Measurements from ENCODE around the gene TSG101.

Gene TSG101

DNA sequence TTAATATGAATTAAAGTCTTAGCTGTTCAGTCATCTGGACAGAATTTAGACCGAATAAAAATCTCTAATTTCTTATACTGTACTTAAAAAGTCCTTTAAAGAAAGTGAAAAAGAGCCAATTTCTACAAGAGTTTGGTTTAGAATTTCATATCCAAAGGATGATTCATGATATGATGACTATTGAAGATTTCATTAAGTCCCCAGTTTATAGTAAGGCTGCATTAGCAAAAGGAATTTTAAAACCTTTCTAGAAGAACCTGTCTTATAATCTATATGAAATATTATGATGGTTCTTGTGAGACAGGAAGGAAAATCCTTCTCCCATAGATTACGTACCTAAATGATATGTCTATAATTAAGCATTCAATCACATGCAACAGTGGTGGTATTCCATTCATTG is 34.8 kb downstream of the TSG101 start:
- Histone ChIP-seq H3K18ac (ENCODE audit: low read depth in 1 of 2, low read length in 2 of 2) (no peak overlapping the region), H3K4ac (ENCODE audit: low read depth in 1 of 2, low read length in 2 of 2) (no peak overlapping the region), H3K23ac (ENCODE audit: low read length in 2 of 2) (no peak overlapping the region), H2AK5ac (ENCODE audit: low read length, severe bottlenecking) (no peak overlapping the region), H3K9ac (ENCODE audit: low read length) (no peak overlapping the region), H3K4me2 (ENCODE audit: low read length, poor library complexity, severe bottlenecking) (no peak overlapping the region), H2BK15ac (ENCODE audit: low read depth, poor library complexity, severe bottlenecking) (no peak overlapping the region), H2BK12ac (ENCODE audit: low read length in 2 of 2) (no peak overlapping the region), H2AFZ (ENCODE audit: low read depth, low read length) (no peak overlapping the region), H3K36me3 (ENCODE audit: control insufficient read depth in 1 of 2, insufficient read depth in 2 of 2, low read depth in 1 of 2, low read length in 2 of 2) (peaks cover 18 to 78% of the 10 kb centered on the region in 2 experiments), H3K4me1 (ENCODE audit: control insufficient read depth, insufficient read depth, low read depth, low read length) (peaks cover 2% of the 10 kb centered on the region), H2BK120ac (ENCODE audit: low read depth, low read length) (no peak overlapping the region), H4K91ac (ENCODE audit: low read length) (no peak overlapping the region), H3K4me3 (ENCODE audit: insufficient read depth in 1 of 2, low read depth in 1 of 2, low read length in 2 of 2) (no peak overlapping the region), H3K14ac (ENCODE audit: low read length in 2 of 2) (no peak overlapping the region), H3K27me3 (ENCODE audit: control insufficient read depth in 1 of 2, insufficient read depth in 1 of 2, low read length in 2 of 2) (no peaks in the 10 kb centered on the region), H3K79me1 (replicated peaks; ENCODE audit: low read length, poor library complexity, severe bottlenecking) (peaks cover 27% of the 10 kb centered on the region), H3K27ac (ENCODE audit: low read length, poor library complexity, severe bottlenecking) (no peak overlapping the region), H4K8ac (ENCODE audit: low read length) (no peak overlapping the region), H2BK5ac (ENCODE audit: low read depth, low read length, poor library complexity, severe bottlenecking) (no peak overlapping the region), H3K9me3 (ENCODE audit: control insufficient read depth, low read length) (no peaks in the 10 kb centered on the region)
- WGBS: no CpG with 5 or more reads among the region's 2 CpGs
- no peak for DNase-seq

DNA sequence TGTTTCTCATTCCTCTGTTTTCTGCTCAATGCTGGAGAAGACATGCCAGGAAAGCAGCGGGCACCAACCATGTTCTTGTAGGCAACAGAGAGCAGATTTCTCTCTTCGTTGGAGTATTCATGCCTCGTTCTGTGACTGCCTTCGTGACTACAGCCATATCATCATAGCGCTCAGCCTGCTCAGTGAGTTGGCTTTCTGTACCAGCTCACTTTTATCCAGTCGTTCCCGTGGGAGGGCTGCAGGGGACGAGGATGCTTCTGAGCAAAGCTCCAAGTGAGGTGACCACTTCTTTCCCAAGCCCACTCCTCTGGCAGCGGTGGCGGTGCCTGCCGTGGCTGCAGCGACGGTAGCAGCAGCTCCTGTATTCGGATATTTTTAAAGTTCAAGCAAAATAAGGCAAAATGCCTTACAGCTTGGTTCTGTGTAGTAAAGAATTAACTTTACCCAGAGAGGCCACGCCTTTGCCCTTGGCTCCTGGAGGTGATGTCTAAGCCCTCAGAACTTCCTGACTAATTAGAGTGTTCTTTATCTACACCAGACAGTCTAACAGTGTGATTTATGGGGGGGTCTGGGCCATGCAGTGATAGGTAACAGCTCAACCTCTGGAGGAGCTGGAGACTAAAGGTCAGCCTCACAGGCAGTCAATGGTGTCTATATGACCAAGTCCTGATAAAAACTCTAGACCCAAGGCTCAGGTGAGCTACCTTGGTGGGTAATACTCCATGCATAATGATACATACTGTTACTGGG is 35.8 kb downstream of the TSG101 start:
- Histone ChIP-seq H3K27me3 (ENCODE audit: control insufficient read depth in 1 of 2, insufficient read depth in 1 of 2, low read length in 2 of 2) (no peaks in the 10 kb centered on the region), H2BK12ac (ENCODE audit: low read length in 2 of 2) (no peak overlapping the region), H2BK15ac (ENCODE audit: low read depth, poor library complexity, severe bottlenecking) (no peak overlapping the region), H2BK120ac (ENCODE audit: low read depth, low read length) (no peak overlapping the region), H3K14ac (ENCODE audit: low read length in 2 of 2) (no peak overlapping the region), H2BK5ac (ENCODE audit: low read depth, low read length, poor library complexity, severe bottlenecking) (no peak overlapping the region), H4K8ac (ENCODE audit: low read length) (no peak overlapping the region), H2AK5ac (ENCODE audit: low read length, severe bottlenecking) (no peak overlapping the region), H3K23ac (ENCODE audit: low read length in 2 of 2) (no peak overlapping the region), H3K9ac (ENCODE audit: low read length) (no peak overlapping the region), H3K9me3 (ENCODE audit: control insufficient read depth, low read length) (no peaks in the 10 kb centered on the region), H2AFZ (ENCODE audit: low read depth, low read length) (no peak overlapping the region), H4K91ac (ENCODE audit: low read length) (no peak overlapping the region), H3K4me2 (ENCODE audit: low read length, poor library complexity, severe bottlenecking) (no peak overlapping the region), H3K4me3 (ENCODE audit: insufficient read depth in 1 of 2, low read depth in 1 of 2, low read length in 2 of 2) (no peak overlapping the region), H3K36me3 (ENCODE audit: control insufficient read depth in 1 of 2, insufficient read depth in 2 of 2, low read depth in 1 of 2, low read length in 2 of 2) (peaks cover 16 to 74% of the 10 kb centered on the region in 2 experiments), H3K4me1 (ENCODE audit: control insufficient read depth, insufficient read depth, low read depth, low read length) (peaks cover 2% of the 10 kb centered on the region), H3K18ac (ENCODE audit: low read depth in 1 of 2, low read length in 2 of 2) (no peak overlapping the region), H3K27ac (ENCODE audit: low read length, poor library complexity, severe bottlenecking) (no peak overlapping the region), H3K79me1 (replicated peaks; ENCODE audit: low read length, poor library complexity, severe bottlenecking) (peaks cover 26% of the 10 kb centered on the region), H3K4ac (ENCODE audit: low read depth in 1 of 2, low read length in 2 of 2) (no peak overlapping the region)
- 96% methylated on average over 15 of the region's 15 CpGs for WGBS
- DNase-seq: no peak

DNA sequence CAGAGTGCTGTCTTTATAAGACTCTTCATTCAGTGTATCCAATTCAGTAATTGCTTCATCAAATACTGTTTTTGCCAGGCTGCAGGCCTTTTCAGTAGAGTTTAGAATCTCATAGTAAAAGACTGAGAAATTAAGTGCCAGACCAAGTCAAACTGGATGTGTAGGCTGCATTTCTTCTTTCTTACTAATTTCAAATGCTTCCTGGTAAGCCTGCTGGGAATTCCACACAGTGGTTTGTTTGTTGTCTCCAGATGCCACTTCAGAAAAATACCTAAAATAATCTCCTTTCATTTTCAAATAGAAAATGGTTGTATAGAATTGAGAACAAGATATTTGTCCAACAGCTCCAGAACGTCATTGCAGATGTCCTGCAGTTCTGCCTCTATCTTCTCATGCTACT is 36.4 kb downstream of the TSG101 start:
- Histone ChIP-seq H3K23ac (ENCODE audit: low read length in 2 of 2) (no peak overlapping the region), H3K18ac (ENCODE audit: low read depth in 1 of 2, low read length in 2 of 2) (no peak overlapping the region), H2BK12ac (ENCODE audit: low read length in 2 of 2) (no peak overlapping the region), H3K36me3 (ENCODE audit: control insufficient read depth in 1 of 2, insufficient read depth in 2 of 2, low read depth in 1 of 2, low read length in 2 of 2) (peaks cover 19 to 72% of the 10 kb centered on the region in 2 experiments), H3K4me1 (ENCODE audit: control insufficient read depth, insufficient read depth, low read depth, low read length) (peaks cover 2% of the 10 kb centered on the region), H3K9ac (ENCODE audit: low read length) (no peak overlapping the region), H2BK5ac (ENCODE audit: low read depth, low read length, poor library complexity, severe bottlenecking) (no peak overlapping the region), H3K4me2 (ENCODE audit: low read length, poor library complexity, severe bottlenecking) (no peak overlapping the region), H3K79me1 (replicated peaks; ENCODE audit: low read length, poor library complexity, severe bottlenecking) (peaks cover 27% of the 10 kb centered on the region), H4K91ac (ENCODE audit: low read length) (no peak overlapping the region), H2BK15ac (ENCODE audit: low read depth, poor library complexity, severe bottlenecking) (no peak overlapping the region), H3K4me3 (ENCODE audit: insufficient read depth in 1 of 2, low read depth in 1 of 2, low read length in 2 of 2) (no peak overlapping the region), H3K27ac (ENCODE audit: low read length, poor library complexity, severe bottlenecking) (no peak overlapping the region), H3K9me3 (ENCODE audit: control insufficient read depth, low read length) (no peaks in the 10 kb centered on the region), H3K14ac (ENCODE audit: low read length in 2 of 2) (no peak overlapping the region), H2AK5ac (ENCODE audit: low read length, severe bottlenecking) (no peak overlapping the region), H3K4ac (ENCODE audit: low read depth in 1 of 2, low read length in 2 of 2) (no peak overlapping the region), H2BK120ac (ENCODE audit: low read depth, low read length) (no peak overlapping the region), H2AFZ (ENCODE audit: low read depth, low read length) (no peak overlapping the region), H3K27me3 (ENCODE audit: control insufficient read depth in 1 of 2, insufficient read depth in 1 of 2, low read length in 2 of 2) (no peaks in the 10 kb centered on the region), H4K8ac (ENCODE audit: low read length) (no peak overlapping the region)
- WGBS: 100% methylated on average over 1 of the region's 1 CpG
- no peak for DNase-seq

DNA sequence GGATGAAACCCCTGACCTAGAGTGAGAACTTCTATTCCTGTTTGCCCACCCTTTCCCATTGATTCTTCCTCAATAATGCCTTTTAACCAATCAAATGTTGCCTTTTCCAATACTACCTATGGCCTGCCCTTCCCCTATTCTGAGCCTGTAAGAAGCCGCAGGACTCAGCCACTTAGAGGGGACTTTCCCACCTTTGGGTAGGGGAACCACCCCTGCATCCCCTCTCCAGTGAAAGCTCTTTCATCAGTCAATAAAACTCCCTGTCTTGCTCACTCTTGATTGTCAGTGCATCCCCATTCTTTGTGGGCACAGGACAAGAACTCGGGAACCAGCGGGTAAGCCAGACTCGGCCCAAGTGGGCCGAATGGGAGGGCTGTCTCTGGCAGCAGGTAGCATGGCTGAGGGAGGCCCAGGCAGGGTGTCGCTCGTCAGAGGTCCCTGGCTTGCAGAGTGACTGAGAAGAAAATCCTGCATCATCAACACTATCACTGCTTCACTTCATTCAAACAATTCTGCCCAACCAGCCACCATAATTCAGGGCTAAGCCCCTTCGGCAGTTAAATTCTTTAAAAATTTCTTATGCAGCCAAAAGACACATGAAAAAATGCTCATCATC is 40.7 kb downstream of the TSG101 start:
- no peaks in the 10 kb centered on the region for H3K9me3 ChIP-seq (ENCODE audit: control insufficient read depth, low read length)
- no peak overlapping the region for H3K4ac ChIP-seq (ENCODE audit: low read depth in 1 of 2, low read length in 2 of 2)
- H3K79me1 ChIP-seq (replicated peaks; ENCODE audit: low read length, poor library complexity, severe bottlenecking): peaks cover 29% of the 10 kb centered on the region

More for the DNA sequence above, 40.7 kb downstream of the TSG101 start:
- H2AFZ ChIP-seq (ENCODE audit: low read depth, low read length): no peak overlapping the region
- H3K36me3 ChIP-seq (ENCODE audit: control insufficient read depth in 1 of 2, insufficient read depth in 2 of 2, low read depth in 1 of 2, low read length in 2 of 2): peaks cover 26 to 80% of the 10 kb centered on the region in 2 experiments
- DNase-seq: no peak
- H3K18ac ChIP-seq (ENCODE audit: low read depth in 1 of 2, low read length in 2 of 2): no peak overlapping the region
- no peak overlapping the region for H3K27ac ChIP-seq (ENCODE audit: low read length, poor library complexity, severe bottlenecking)
- peaks cover 2% of the 10 kb centered on the region for H3K4me1 ChIP-seq (ENCODE audit: control insufficient read depth, insufficient read depth, low read depth, low read length)
- no peaks in the 10 kb centered on the region for H3K27me3 ChIP-seq (ENCODE audit: control insufficient read depth in 1 of 2, insufficient read depth in 1 of 2, low read length in 2 of 2)
- no peak overlapping the region for H3K4me3 ChIP-seq (ENCODE audit: insufficient read depth in 1 of 2, low read depth in 1 of 2, low read length in 2 of 2)
- H2BK120ac ChIP-seq (ENCODE audit: low read depth, low read length): no peak overlapping the region
- H2AK5ac ChIP-seq (ENCODE audit: low read length, severe bottlenecking): no peak overlapping the region
- no peak overlapping the region for H4K8ac ChIP-seq (ENCODE audit: low read length)
- H3K9ac ChIP-seq (ENCODE audit: low read length): no peak overlapping the region
- no peak overlapping the region for H2BK15ac ChIP-seq (ENCODE audit: low read depth, poor library complexity, severe bottlenecking)
- no peak overlapping the region for H3K23ac ChIP-seq (ENCODE audit: low read length in 2 of 2)
- H3K4me2 ChIP-seq (ENCODE audit: low read length, poor library complexity, severe bottlenecking): no peak overlapping the region
- H2BK5ac ChIP-seq (ENCODE audit: low read depth, low read length, poor library complexity, severe bottlenecking): no peak overlapping the region
- no peak overlapping the region for H3K14ac ChIP-seq (ENCODE audit: low read length in 2 of 2)
- H2BK12ac ChIP-seq (ENCODE audit: low read length in 2 of 2): no peak overlapping the region
- WGBS: 100% methylated on average over 8 of the region's 8 CpGs
- no peak overlapping the region for H4K91ac ChIP-seq (ENCODE audit: low read length)

Measured in mesenchymal stem cell (in vitro differentiated cells and primary cell).